Immature natural killer cell (primary cell): ENCODE data around the gene SLC22A31. TPM values are rescaled to one million over a fixed set of nuclear protein-coding genes. Genes with fewer than 3 reads are reported as not detected.

Experiments
- DNase-seq, 3 donors: peaks; one replicate each; pipeline ENCODE4 v3.0.0; 2022; ENCODE audit warnings: mixed read lengths in 1 of 3
- H3K27ac Mint-ChIP-seq, 6 donors: one replicate each; pipeline ENCODE4 v1.8.0; 2020; ENCODE audit warnings: mixed read lengths in 6 of 6, mild to moderate bottlenecking in 5 of 6, inconsistent platforms in 4 of 6, moderate library complexity in 3 of 6
- H3K27me3 Mint-ChIP-seq, 3 donors: one replicate each; pipeline ENCODE4 v1.8.0; 2020 to 2021; ENCODE audit warnings: low read depth in 3 of 3, mild to moderate bottlenecking in 3 of 3, mixed read lengths in 3 of 3, moderate library complexity in 3 of 3, inconsistent platforms in 1 of 3
- H3K36me3 Mint-ChIP-seq, 3 donors: one replicate each; pipeline ENCODE4 v1.8.0; 2020; ENCODE audit warnings: mixed read lengths in 3 of 3, inconsistent platforms in 2 of 3, mild to moderate bottlenecking in 2 of 3
- H3K4me1 Mint-ChIP-seq, 2 donors: one replicate each; pipeline ENCODE4 v1.8.0; 2020; ENCODE audit warnings: inconsistent platforms in 2 of 2, mild to moderate bottlenecking in 2 of 2, mixed read lengths in 2 of 2, moderate library complexity in 1 of 2
- H3K4me3 Mint-ChIP-seq, 5 donors: one replicate each; pipeline ENCODE4 v1.8.0; 2020; ENCODE audit warnings: mild to moderate bottlenecking in 5 of 5, mixed read lengths in 5 of 5, inconsistent platforms in 3 of 5, moderate library complexity in 3 of 5
- H3K9me3 Mint-ChIP-seq, 6 donors: one replicate each; pipeline ENCODE4 v1.8.0; 2020; ENCODE audit warnings: mild to moderate bottlenecking in 6 of 6, mixed read lengths in 6 of 6, inconsistent platforms in 4 of 6, moderate library complexity in 3 of 6
- polyA plus RNA-seq, 3 donors: library from polyadenylated mRNA; unstranded; fragments of 300-500 nt; fragmentation: Illumina TruSeq; gene quantifications; one replicate each; pipeline ENCODE4 v1.2.3, GENCODE V29; 2021

The SLC22A31 gene
- polyA plus RNA-seq, 3 donors from 2014 or later: not detected

DNA sequence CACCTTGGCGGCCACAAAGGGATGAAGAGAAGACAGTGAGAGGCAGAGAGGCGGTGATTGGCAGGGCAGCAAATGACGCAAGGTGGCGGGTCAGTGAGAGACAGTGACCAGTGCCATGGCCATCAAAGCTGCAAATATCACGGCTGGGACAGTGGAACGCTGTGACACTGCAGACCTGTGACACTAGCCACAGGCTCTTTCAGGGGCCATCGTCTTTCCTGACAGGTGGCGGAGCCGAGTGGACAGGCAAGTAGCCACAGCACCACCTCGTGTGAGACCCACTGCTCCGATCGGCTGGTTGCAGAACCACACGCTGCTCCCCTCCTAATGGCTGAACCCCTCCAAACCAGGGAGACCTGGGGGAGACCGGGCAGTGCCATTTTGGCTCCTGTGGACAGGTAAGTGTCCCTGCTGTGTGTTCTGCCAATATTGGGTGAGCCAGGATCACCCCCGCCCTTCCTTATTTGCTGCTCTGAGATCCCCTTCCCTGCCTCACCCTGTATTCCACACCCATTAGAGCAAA lies 9.2 kb upstream of the SLC22A31 start:
- Mint-ChIP-seq H3K27me3 (peaks cover 0 to 20% (median 15%) of the 10 kb centered on the region in 3 donors), H3K4me3 (no peak overlapping the region), H3K27ac (no peak overlapping the region), H3K36me3 (no peaks in the 10 kb centered on the region), H3K9me3 (no peaks in the 10 kb centered on the region), H3K4me1 (no peaks in the 10 kb centered on the region)
- DNase-seq: no peak

- DNase-seq: no peak
- Mint-ChIP-seq H3K27ac (no peak overlapping the region), H3K27me3 (peaks cover 2 to 28% (median 21%) of the 10 kb centered on the region in 3 donors), H3K9me3 (peaks cover 0 to 2% (median 0%) of the 10 kb centered on the region in 6 donors), H3K36me3 (no peaks in the 10 kb centered on the region), H3K4me3 (no peak overlapping the region), H3K4me1 (peaks cover 3 to 4% of the 10 kb centered on the region in 2 donors)
Observed at GRCh38 chr16:89207993-89208392, 7.7 kb upstream of the SLC22A31 start.

DNA sequence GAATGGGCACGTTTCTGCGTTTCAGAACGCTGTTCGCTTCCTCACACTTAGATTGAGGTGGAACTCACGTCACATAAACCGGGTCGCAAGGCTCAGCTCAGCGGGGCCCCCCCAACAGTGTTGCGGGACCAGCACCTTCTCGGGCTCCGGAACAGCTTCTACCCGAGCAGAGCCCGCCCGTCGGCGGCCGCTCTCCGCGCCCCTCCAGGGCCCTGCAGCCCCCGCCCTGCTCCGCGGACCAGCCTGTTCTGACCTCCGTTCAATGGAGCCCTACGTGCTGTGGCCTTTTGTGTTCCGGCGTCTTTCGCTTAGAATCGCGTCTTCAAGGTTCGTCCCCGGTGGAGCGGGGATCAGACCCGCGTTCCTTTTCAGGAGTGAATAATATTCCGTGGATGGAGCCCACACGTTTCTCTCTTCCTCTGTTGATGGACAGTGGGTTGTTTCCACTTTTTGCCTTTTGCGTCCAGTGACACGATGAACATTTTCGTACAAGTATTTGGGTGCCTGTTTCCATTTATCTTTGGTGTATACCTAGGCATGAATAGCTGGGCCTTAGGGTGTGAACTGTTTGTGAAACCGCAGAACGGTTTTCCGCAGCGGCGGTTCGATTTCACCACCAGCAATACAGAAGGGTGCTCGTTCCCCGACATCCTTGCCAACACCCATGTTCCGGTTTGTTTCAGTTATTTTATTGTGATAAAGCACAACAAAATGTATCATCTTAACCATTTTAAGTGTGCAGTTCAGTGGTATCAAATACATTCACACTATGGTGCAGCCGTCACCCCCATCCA lies 2.3 kb upstream of the SLC22A31 start:
- Mint-ChIP-seq H3K4me3 (peak overlapping the region; percentile 63 to 78 (median 73)), H3K36me3 (no peaks in the 10 kb centered on the region), H3K27ac (peak overlapping the region in 1 of 6 donors; percentile 77), H3K4me1 (peaks cover 15 to 18% of the 10 kb centered on the region in 2 donors), H3K9me3 (peaks cover 0 to 6% (median 0%) of the 10 kb centered on the region in 6 donors), H3K27me3 (peaks cover 7 to 20% (median 19%) of the 10 kb centered on the region in 3 donors)
- no peak for DNase-seq

DNA sequence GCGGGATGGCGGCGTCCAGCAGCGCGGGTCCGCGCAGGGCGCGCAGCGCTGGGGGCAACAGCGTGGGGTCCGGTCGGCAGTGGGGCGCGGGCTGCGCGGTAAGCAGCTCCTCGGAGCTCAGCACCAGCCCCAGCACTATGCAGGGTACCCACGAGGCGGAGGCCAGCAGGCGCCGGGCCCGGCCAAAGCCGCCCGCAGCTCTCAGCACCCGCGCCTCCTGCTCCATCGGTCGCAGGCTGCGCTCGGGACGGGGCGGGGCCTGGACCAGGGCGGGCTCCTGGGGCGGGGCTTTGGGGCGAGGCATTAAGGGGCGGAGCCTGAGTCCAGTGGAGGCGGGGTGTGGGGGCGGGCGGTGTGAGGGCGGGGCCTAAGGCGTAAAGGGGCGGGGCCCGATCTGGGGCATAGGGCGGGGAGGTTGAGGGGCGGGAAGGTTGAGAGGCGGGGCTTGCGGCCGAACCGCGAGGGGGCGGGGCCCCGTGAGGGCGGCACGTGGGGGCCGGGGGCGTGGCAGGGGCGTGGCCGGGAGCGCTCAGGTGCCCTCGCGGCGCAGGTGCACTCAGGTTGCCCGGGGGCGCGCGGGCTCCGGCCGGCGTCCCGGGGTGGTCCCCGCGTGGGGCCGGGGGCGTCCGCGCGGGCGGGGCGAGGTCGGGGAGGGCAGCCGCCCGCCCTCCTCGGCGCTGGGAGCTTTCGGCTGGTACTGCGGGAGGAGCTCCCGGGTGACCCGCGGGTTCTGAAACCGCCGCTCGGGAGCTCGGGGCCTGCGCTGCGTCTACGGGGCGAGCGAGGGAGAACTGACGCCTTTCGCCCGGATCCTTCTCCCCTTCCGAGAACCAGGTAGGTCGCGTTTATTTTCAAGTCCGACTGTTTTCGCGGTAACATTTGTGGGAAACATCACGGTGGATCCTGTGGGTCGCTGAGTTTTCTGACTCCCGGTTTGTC lies 1.4 kb upstream of the SLC22A31 start:
- Mint-ChIP-seq H3K9me3 (peaks cover 0 to 6% (median 0%) of the 10 kb centered on the region in 6 donors), H3K4me3 (peak overlapping the region; percentile 63 to 78 (median 73)), H3K4me1 (peaks cover 15 to 18% of the 10 kb centered on the region in 2 donors), H3K27ac (peak overlapping the region in 1 of 6 donors; percentile 77), H3K27me3 (peaks cover 7 to 21% (median 17%) of the 10 kb centered on the region in 3 donors), H3K36me3 (no peaks in the 10 kb centered on the region)
- peak; percentile 58 to 66 (median 62) for DNase-seq

DNA sequence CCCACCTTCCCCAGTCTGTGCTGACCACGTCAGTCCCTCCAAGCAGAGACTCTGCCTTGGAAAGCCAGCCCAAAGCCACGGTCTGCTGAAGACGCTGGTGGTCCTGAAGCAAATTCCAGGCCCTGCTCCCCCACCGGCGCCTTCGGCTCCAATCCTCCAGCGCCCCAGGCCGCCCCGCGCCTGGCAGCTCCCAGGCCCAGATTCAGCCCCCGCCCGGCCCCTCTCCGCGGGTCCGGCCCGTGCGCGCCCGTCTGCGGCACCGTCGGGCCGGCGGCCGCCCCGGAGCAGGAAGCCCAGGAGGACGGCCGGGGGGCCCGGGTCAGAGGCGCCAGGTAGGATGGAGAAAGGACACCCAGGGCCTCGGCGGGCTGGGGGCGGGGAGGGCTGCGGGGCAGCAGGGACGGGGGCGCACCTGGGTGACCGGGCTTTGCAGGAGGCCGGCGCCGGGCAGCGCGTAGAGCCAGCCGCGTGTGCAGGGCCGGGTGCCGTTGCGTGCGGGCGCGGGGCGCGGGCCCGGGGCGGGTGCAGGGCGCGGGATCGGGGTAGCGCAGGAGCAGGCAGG lies 594 bp upstream of the SLC22A31 start:
- H3K9me3 Mint-ChIP-seq: peaks cover 0 to 6% (median 0%) of the 10 kb centered on the region in 6 donors
- H3K36me3 Mint-ChIP-seq: no peaks in the 10 kb centered on the region
- DNase-seq: no peak
- H3K27ac Mint-ChIP-seq: no peak overlapping the region
- peaks cover 7 to 20% (median 14%) of the 10 kb centered on the region in 3 donors for H3K27me3 Mint-ChIP-seq
- H3K4me3 Mint-ChIP-seq: peak overlapping the region in 4 of 5 donors; percentile 23 to 59 (median 37)
- peaks cover 15 to 18% of the 10 kb centered on the region in 2 donors for H3K4me1 Mint-ChIP-seq

DNA sequence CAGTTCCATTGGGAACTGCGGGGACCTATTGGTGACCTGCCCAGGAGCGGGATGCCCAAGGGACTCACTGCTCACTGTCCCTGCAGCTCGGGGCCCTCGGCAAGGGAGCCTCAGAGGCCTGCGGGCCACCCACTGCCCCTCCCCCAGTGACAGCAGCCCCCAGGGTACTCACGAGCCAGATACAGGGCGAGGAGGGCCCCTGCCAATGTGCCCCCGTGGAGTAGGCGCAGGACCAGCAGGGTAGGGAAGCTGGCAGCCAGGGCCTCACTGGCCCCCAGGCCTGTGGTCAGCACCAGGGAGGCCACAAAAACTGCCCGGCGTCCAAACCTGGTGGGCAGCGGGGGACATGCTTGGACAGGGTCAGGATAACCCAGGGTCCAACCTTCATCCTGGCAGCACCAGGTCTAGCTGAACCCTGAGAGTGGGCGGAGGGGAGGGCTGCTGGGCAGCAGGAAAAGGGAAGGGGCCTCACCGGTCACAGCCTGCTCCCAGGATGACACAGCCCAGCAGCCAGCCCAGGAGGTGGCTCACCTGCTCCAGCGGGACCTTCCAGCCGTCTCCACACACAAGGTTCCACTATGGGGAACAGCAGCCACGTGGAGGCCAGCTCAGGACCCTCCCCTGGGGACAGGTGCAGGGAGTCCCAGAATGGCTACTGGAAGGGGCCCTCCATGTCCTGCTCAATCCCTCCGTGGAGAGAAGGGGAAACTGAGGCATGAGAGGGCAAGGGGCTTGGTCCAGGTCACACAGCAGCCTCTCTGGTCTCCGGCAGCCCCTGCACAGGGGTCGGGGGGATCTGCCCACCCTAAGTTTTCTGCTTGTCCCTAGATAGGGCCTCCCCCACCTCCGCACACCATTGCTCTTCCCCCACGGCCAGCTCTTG lies 855 bp downstream of the SLC22A31 start:
- Mint-ChIP-seq H3K9me3 (peaks cover 0 to 6% (median 0%) of the 10 kb centered on the region in 6 donors), H3K27ac (no peak overlapping the region), H3K4me1 (peaks cover 15 to 19% of the 10 kb centered on the region in 2 donors), H3K36me3 (no peaks in the 10 kb centered on the region), H3K4me3 (peak overlapping the region in 1 of 5 donors; percentile 38), H3K27me3 (peaks cover 7 to 15% (median 12%) of the 10 kb centered on the region in 3 donors)
- no peak for DNase-seq

DNA sequence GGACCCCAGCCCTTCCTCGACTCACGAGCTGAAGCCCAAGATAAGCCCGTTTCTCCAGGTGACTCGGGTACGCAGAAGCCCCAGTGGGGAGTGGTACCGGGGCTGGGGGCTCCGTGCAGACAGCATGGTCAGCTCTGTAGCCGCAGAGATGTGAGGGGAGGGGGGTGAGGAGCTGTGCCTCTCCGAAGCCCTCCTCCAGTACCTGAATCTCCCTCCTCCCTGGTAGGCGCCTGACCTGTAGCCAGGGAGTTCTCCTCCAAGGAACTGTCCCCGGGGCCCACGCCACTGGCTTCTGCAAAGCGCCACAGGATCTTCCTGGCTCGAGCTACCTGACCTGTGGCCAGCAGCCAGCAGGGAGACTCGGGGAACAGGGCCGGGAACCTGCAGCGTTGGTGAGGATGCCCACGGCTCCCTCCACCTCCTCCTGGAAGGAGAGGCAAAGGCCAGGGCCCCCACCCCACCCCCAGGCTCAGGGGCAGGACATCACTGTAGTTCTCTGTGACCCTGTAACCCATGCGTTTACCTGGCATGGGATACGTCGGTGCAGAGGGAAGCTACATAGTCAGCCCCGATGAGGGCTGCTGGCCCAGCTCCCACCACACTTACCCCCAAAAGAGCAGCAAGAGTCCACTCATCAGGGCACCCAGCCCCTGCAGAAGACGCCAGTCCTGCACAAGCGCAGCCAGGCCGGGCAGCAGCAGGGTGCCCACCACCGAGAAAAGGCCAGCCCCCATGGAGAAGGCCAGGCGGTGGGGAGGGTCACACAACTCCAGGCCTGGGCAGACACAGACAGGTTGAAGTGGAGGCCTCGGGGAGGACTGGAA lies 1.7 kb downstream of the SLC22A31 start:
- Mint-ChIP-seq H3K36me3 (no peaks in the 10 kb centered on the region), H3K27me3 (peaks cover 7 to 13% (median 10%) of the 10 kb centered on the region in 3 donors), H3K9me3 (peaks cover 0 to 6% (median 0%) of the 10 kb centered on the region in 6 donors), H3K4me1 (peaks cover 15 to 19% of the 10 kb centered on the region in 2 donors), H3K4me3 (no peak overlapping the region), H3K27ac (no peak overlapping the region)
- no peak for DNase-seq

DNA sequence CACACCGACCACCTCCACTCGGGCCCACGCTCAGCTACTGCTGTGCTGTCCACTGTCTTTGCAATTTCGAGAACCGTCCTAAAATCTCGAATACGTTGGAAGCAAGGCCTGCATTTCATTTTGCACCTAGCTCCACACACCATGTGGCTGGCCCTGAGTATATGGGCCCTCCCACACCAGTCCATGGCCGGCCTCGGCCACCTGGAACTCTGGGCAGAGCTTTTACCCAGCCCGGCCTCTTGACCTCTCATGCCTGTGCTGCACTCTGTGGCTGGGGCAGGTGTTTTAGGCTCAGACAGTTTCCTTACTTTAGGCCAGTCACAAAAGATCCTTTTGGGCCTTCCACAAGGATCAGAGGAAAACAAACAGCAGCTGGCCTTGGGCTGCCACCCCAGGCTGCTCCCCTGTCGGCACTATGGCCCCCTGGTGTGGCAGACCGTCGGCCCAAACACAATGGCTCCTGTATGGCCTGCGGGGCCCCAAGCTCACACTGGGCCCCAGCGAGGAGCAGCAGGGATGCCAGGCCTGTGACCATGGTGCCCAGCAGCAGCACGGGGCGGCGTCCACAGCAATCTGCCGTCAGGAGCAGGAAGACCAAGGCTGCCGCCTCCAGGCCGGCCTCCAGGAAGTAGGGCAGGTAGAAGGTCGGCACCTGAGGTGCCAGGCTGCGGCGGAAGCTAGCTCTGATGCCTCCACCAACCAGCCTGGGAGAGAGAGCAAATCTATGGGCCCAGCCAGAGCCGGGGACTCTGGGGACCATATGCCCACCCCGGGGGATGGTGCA lies 2.5 kb downstream of the SLC22A31 start:
- Mint-ChIP-seq H3K27me3 (peaks cover 2 to 9% (median 3%) of the 10 kb centered on the region in 3 donors), H3K9me3 (peaks cover 0 to 3% (median 0%) of the 10 kb centered on the region in 6 donors), H3K4me3 (no peak overlapping the region), H3K4me1 (peaks cover 9 to 15% of the 10 kb centered on the region in 2 donors), H3K27ac (no peak overlapping the region), H3K36me3 (no peaks in the 10 kb centered on the region)
- DNase-seq: no peak

- no peak overlapping the region for H3K4me3 Mint-ChIP-seq
- no peaks in the 10 kb centered on the region for H3K36me3 Mint-ChIP-seq
- H3K27ac Mint-ChIP-seq: no peak overlapping the region
- no peaks in the 10 kb centered on the region for H3K9me3 Mint-ChIP-seq
- DNase-seq: no peak
- H3K27me3 Mint-ChIP-seq: peaks cover 0 to 6% (median 0%) of the 10 kb centered on the region in 3 donors
- peaks cover 2 to 10% of the 10 kb centered on the region in 2 donors for H3K4me1 Mint-ChIP-seq
Observed at GRCh38 chr16:89197033-89197632, 3.2 kb downstream of the SLC22A31 start.

DNA sequence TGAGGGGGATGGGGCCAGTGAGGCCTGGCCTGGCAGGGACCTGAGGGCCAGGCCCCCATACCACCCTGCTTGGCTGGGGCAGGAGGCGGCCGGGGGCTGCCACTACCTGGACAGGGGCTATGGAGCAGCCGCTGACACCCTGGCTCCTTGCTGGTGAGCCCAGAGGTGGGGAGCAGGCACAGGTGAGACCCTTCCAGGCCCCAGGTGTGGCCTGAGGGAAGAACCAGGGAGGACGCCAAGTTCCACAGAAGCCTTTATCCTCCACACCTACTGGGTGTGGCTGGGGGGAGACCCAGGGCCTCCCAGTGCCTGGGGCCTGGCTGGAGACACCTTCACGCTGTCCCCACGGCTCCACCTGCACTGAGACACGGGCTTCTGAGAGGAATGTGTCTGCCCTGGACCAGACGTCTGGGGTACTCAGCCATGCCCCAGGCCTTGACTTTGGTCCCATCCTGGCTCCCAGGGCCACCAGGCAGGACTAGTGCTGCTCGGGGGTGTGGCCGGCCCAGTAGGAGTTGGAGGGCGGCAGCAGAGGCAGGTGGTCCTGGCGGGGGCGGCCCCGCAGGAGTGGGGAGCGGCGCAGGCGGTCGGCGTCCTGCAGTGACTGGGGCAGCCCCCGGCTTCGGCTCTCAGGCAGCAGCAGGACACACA lies 4.7 kb downstream of the SLC22A31 start:
- Mint-ChIP-seq H3K4me3 (no peak overlapping the region), H3K27me3 (peaks cover 0 to 6% (median 0%) of the 10 kb centered on the region in 3 donors), H3K4me1 (peaks cover 0 to 10% of the 10 kb centered on the region in 2 donors), H3K27ac (no peak overlapping the region), H3K9me3 (no peaks in the 10 kb centered on the region), H3K36me3 (no peaks in the 10 kb centered on the region)
- no peak for DNase-seq
